Measurements from ENCODE around the gene SORCS1. TPM values are rescaled to one million over a fixed set of nuclear protein-coding genes. Genes with fewer than 3 reads are reported as not detected.

Gene SORCS1
- polyA plus RNA-seq, 1 experiment, result 0.02 TPM

DNA sequence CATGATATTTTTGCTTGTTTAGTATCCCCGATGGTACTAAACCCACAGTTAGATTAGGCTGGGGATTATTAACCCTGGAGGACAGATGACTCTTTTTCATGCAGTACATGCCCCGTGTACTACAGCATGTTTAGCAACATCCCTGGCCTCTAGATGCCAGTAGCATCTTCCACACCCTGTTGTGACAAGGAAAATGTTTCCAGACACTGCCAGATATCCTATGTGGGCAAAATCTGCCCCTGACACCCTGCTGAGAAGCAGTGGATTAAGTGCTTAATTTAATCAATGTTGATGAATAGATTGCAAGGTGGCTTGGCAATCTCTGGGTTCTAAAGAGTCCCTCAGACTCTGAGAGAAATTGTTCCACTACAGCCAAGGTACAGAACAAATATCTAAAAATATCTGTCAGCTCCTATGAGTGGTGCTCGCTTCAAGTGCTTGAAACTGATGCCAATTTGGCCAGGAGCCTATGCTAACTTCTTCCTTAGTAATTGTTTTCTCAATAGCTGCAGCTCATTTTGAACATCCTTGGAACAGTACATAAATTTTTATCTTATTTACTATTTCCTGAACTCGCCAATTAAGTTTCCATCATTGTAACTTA is 247.0 kb downstream of the SORCS1 start:
- no peak overlapping the region for H3K27ac ChIP-seq (ENCODE audit: low read depth, low read length)
- CTCF ChIA-PET, result no interaction called here
- POLR2A ChIA-PET, result no interaction called here

DNA sequence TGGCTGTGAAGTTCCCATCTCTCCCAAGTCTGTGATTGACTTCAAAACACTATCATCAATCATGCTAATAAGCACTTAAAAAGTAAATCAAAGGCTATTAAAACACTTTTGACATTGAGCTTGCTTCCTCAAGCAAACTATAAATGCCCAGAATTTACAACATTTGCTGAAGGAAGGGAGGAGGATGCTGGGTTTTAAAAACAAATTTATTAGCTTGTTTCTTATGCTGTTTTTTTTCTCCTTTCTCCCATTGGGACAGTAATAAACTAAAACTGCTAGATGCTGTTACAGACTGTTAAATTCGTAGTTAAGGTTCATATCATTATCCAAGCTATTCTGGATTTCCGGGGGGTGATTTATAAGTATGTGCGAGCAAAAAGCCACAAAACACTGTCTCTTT is 250.5 kb downstream of the SORCS1 start:
- H3K4me3 ChIP-seq (ENCODE audit: low read depth, low read length), result no peak overlapping the region
- no peaks in the 10 kb centered on the region for H3K27me3 ChIP-seq (ENCODE audit: control insufficient read depth, insufficient read depth, low read length)
- H3K27ac ChIP-seq (ENCODE audit: low read depth, low read length), result no peak overlapping the region
- no peak for DNase-seq (ENCODE audit: low read depth, low spot score)
- POLR2A ChIA-PET, result no interaction called here
- CTCF ChIA-PET, result no interaction called here
- TF ChIP-seq, protein P1, sequence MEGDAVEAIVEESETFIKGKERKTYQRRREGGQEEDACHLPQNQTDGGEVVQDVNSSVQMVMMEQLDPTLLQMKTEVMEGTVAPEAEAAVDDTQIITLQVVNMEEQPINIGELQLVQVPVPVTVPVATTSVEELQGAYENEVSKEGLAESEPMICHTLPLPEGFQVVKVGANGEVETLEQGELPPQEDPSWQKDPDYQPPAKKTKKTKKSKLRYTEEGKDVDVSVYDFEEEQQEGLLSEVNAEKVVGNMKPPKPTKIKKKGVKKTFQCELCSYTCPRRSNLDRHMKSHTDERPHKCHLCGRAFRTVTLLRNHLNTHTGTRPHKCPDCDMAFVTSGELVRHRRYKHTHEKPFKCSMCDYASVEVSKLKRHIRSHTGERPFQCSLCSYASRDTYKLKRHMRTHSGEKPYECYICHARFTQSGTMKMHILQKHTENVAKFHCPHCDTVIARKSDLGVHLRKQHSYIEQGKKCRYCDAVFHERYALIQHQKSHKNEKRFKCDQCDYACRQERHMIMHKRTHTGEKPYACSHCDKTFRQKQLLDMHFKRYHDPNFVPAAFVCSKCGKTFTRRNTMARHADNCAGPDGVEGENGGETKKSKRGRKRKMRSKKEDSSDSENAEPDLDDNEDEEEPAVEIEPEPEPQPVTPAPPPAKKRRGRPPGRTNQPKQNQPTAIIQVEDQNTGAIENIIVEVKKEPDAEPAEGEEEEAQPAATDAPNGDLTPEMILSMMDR (IDR thresholded peaks at IDR 0.05; ENCODE audit: low read depth, low read length), result no peak
- H3K9me3 ChIP-seq (ENCODE audit: control insufficient read depth, insufficient read depth, low read length), result peaks cover 16% of the 10 kb centered on the region; the same call in 1 of the 2 replicates

More for the DNA sequence above, 247.0 kb downstream of the SORCS1 start:
- no peaks in the 10 kb centered on the region for H3K27me3 ChIP-seq (ENCODE audit: control insufficient read depth, insufficient read depth, low read length)
- TF ChIP-seq, protein P1 (IDR thresholded peaks at IDR 0.05; ENCODE audit: low read depth, low read length), result no peak
- H3K9me3 ChIP-seq (ENCODE audit: control insufficient read depth, insufficient read depth, low read length), result peaks cover 21% of the 10 kb centered on the region; the same call in 1 of the 2 replicates
- DNase-seq (ENCODE audit: low read depth, low spot score), result no peak
- no peak overlapping the region for H3K4me3 ChIP-seq (ENCODE audit: low read depth, low read length)

DNA sequence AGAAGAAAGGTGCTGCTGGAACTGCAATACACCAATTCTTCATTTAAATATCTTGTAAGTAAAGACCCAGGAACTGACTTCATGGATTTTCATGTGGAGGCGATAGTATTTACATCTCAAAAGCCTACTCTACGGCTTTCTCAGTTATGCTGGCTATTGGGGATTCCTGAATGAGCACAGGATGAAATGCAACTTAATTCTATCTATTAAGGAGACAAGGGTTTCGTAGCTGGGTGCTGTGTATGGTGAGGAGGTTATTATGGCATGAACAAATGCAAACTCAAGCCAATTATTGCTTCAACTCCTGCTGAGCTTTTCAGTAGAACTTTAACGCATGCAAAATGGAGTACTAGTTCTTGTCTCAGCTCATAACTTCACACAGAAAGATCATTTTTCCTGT is 251.2 kb downstream of the SORCS1 start:
- Histone ChIP-seq H3K9me3 (ENCODE audit: control insufficient read depth, insufficient read depth, low read length) (peaks cover 23% of the 10 kb centered on the region; the same call in 1 of the 2 replicates), H3K27me3 (ENCODE audit: control insufficient read depth, insufficient read depth, low read length) (no peaks in the 10 kb centered on the region), H3K4me3 (ENCODE audit: low read depth, low read length) (no peak overlapping the region), H3K27ac (ENCODE audit: low read depth, low read length) (no peak overlapping the region)
- TF ChIP-seq, protein P1 (IDR thresholded peaks at IDR 0.05; ENCODE audit: low read depth, low read length), result no peak
- POLR2A ChIA-PET, result no interaction called here
- DNase-seq (ENCODE audit: low read depth, low spot score), result no peak
- CTCF ChIA-PET, result no interaction called here

DNA sequence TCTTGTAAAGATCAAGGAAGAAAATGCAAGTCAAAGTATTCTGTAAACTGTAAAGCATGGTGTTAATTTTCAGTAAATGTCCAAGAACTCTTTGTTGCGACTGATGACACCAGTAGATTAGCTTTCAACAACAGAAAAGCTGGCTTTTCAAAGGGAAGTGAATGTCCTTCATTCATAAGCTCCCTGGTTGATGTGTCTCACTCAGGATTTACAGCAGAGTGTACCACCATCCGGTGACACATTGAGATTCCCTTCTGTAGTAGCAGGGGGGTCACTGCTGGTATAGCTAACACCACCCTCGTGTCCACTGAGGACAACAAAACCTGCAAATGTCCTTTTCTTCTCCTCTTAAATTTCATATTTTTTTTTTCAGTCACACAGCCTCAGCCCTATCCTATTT is 253.4 kb downstream of the SORCS1 start:
- Histone ChIP-seq H3K27ac (ENCODE audit: low read depth, low read length) (no peak overlapping the region), H3K27me3 (ENCODE audit: control insufficient read depth, insufficient read depth, low read length) (no peaks in the 10 kb centered on the region), H3K4me3 (ENCODE audit: low read depth, low read length) (no peak overlapping the region), H3K9me3 (ENCODE audit: control insufficient read depth, insufficient read depth, low read length) (peaks cover 24% of the 10 kb centered on the region)
- POLR2A ChIA-PET, result no interaction called here
- DNase-seq (ENCODE audit: low read depth, low spot score), result no peak
- TF ChIP-seq, protein P1 (IDR thresholded peaks at IDR 0.05; ENCODE audit: low read depth, low read length), result no peak
- CTCF ChIA-PET, result no interaction called here

DNA sequence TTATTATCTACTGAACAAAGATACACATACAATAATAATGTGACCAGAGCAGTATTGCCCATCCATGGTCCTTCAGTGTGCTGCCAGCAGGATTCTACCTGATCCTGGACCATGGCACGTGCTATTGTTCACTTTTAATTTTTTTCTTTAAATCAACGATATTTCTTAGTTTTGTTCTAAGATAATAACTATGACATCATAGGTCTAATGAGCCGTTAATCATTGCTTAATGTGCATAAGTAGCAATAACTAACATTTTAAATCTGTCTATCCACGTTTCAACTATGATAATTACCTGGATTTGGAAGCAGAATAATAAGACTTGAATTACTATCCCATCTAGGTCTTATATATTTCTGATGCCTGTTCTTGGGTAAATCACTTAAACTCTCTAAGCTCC is 253.8 kb downstream of the SORCS1 start:
- DNase-seq (ENCODE audit: low read depth, low spot score), result no peak
- ChIA-PET POLR2A (no interaction called here), CTCF (no interaction called here)
- no peak overlapping the region for H3K27ac ChIP-seq (ENCODE audit: low read depth, low read length)
- TF ChIP-seq, protein P1 (IDR thresholded peaks at IDR 0.05; ENCODE audit: low read depth, low read length), result no peak
- H3K27me3 ChIP-seq (ENCODE audit: control insufficient read depth, insufficient read depth, low read length), result no peaks in the 10 kb centered on the region
- no peak overlapping the region for H3K4me3 ChIP-seq (ENCODE audit: low read depth, low read length)
- peaks cover 27% of the 10 kb centered on the region for H3K9me3 ChIP-seq (ENCODE audit: control insufficient read depth, insufficient read depth, low read length)

Data from AG04450 (cell line).